H1 (cell line): Measurements from ENCODE around the gene RREB1.

Experiments
- ATF3 ChIP-seq: IDR thresholded peaks from 2 replicates; pipeline ENCODE4 v1.6.1; 2011; ENCODE audit warnings: low read depth, mild to moderate bottlenecking, low read length; ENCODE audit not compliant: insufficient read depth
- CREB1 ChIP-seq: IDR thresholded peaks from 2 replicates; pipeline ENCODE4 v1.6.1; 2012; ENCODE audit warnings: inconsistent platforms
- GABPA ChIP-seq: IDR thresholded peaks from 2 replicates; pipeline ENCODE4 v1.6.1; 2011; ENCODE audit warnings: mild to moderate bottlenecking, low read length, moderate library complexity, borderline replicate concordance; ENCODE audit not compliant: insufficient read depth
- GTF2F1 ChIP-seq: IDR thresholded peaks from 2 replicates; pipeline ENCODE4 v1.6.1; 2012; ENCODE audit warnings: low read depth, low read length, improper control_type of control experiment, borderline replicate concordance
- JUN ChIP-seq: IDR thresholded peaks from 2 replicates; pipeline ENCODE4 v1.6.1; 2011; ENCODE audit warnings: low read depth, mild to moderate bottlenecking, improper control_type of control experiment, low read length
- NRF1 ChIP-seq: IDR thresholded peaks from 2 replicates; pipeline ENCODE4 v1.6.1; 2011; ENCODE audit warnings: mild to moderate bottlenecking, low read depth, low read length, improper control_type of control experiment
- POLR2AphosphoS5 ChIP-seq: IDR thresholded peaks from 2 replicates; pipeline ENCODE4 v1.6.1; 2011; ENCODE audit warnings: low read depth, low read length
- RFX5 ChIP-seq: IDR thresholded peaks from 2 replicates; pipeline ENCODE4 v1.6.1; 2011; ENCODE audit warnings: low read depth, low read length, improper control_type of control experiment, borderline replicate concordance
- SP1 ChIP-seq: IDR thresholded peaks from 2 replicates; pipeline ENCODE4 v1.6.1; 2011; ENCODE audit warnings: low read depth, low read length
- SP2 ChIP-seq: IDR thresholded peaks from 2 replicates; pipeline ENCODE4 v1.6.1; 2012; ENCODE audit warnings: mild to moderate bottlenecking, low read length, inconsistent platforms
- TBP ChIP-seq: IDR thresholded peaks from 2 replicates; pipeline ENCODE4 v1.6.1; 2011; ENCODE audit warnings: low read depth, low read length, improper control_type of control experiment
- USF2 ChIP-seq: IDR thresholded peaks from 2 replicates; pipeline ENCODE4 v1.6.1; 2011; ENCODE audit warnings: low read length, improper control_type of control experiment
- TF ChIP-seq, protein P1 (sequence below), 3 experiments: IDR thresholded peaks; 1 replicate in 2 of 3; 2 replicates in 1 of 3; pipeline versions ENCODE4 v1.5.1 to v1.6.1; 2011; ENCODE audit warnings: low read length in 3 of 3, mild to moderate bottlenecking in 3 of 3, inconsistent platforms in 2 of 3, low read depth in 1 of 3, moderate library complexity in 1 of 3; ENCODE audit not compliant: insufficient read depth in 1 of 3; ENCODE audit errors: control extremely low read depth in 1 of 3

DNA sequence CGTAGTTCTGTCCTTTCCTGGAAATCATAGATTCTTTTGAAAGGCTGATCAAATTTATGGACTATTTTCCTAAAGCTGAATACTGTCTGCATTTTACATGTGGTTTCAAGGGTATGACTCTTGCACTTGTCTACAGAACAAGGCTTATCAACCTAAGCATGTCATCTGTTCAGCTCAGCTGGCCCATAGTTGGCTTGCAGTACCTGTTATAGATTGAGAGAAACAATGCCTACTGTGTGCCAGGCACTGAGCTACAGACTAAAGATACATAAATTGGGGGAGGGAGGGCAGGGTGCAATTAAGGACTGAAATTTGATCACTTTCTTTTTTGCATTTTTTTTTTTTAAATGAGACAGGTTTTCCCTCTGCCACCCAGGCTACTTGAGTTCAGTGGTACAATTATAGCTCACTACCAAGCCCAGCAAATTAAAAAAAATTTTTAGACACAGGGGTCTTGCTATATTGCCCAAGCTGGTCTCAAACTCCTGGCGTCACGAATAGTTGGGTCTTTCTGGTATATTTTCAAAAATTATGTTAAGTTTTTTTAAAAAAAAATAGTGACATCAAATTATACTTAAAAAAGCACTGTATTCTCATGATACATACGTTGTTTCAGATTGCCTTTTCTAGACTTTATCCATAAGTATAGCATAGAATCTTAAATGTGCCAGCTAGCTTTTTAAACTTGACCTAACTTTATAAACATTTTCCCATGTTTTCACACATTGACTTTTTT, 52.2 kb downstream of the RREB1 start:
- TF ChIP-seq POLR2AphosphoS5 (no peak), RFX5 (no peak), SP1 (no peak), GABPA (no peak), JUN (no peak), GTF2F1 (no peak), CREB1 (no peak), TBP (no peak), SP2 (no peak), NRF1 (no peak), USF2 (no peak), ATF3 (no peak)
- TF ChIP-seq, protein P1, sequence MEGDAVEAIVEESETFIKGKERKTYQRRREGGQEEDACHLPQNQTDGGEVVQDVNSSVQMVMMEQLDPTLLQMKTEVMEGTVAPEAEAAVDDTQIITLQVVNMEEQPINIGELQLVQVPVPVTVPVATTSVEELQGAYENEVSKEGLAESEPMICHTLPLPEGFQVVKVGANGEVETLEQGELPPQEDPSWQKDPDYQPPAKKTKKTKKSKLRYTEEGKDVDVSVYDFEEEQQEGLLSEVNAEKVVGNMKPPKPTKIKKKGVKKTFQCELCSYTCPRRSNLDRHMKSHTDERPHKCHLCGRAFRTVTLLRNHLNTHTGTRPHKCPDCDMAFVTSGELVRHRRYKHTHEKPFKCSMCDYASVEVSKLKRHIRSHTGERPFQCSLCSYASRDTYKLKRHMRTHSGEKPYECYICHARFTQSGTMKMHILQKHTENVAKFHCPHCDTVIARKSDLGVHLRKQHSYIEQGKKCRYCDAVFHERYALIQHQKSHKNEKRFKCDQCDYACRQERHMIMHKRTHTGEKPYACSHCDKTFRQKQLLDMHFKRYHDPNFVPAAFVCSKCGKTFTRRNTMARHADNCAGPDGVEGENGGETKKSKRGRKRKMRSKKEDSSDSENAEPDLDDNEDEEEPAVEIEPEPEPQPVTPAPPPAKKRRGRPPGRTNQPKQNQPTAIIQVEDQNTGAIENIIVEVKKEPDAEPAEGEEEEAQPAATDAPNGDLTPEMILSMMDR (IDR thresholded peaks at IDR 0.05; ENCODE audit: control extremely low read depth in 1 of 3, insufficient read depth in 1 of 3, low read depth in 1 of 3, low read length in 3 of 3): no peak
